ENCODE results near the gene RAB44.

DNA sequence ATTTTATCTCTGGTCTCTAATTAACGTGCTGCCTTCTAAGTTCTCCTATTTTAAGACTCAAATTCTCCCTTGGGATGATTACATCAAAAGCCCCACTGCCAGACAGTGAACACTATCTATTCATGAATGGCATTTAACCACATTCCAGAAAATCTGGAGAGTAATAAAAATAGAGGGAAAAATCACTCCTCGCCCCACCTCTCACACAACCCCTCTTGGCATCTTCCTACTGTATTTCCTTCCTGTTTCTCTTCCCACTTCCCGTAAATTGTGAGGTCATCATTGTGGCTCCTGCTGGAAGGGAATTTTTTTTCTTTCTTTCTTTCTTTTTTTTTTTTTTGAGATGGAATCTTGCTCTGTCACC is 31.5 kb downstream of the RAB44 start:
- TF ChIP-seq CTCF (IDR thresholded peaks at IDR 0.05): no peak
- no peak for TF ChIP-seq POLR2A (IDR thresholded peaks at IDR 0.05)

Measured in adrenal gland (tissue), 5 donors.